Endodermal cell (in vitro differentiated cells): ENCODE measurements around the gene IL22. TPM values are rescaled to one million over a fixed set of nuclear protein-coding genes. Genes with fewer than 3 reads are reported as not detected.

Experiments used
- DNase-seq: peaks from one replicate; pipeline ENCODE4 v3.0.0-alpha.2; 2017
- H3K27ac ChIP-seq: 2 replicates; pipeline ENCODE4 v1.5.1; 2013; ENCODE audit warnings: mild to moderate bottlenecking, low read depth, low read length, moderate library complexity
- H3K27me3 ChIP-seq: 2 replicates; pipeline ENCODE4 v1.6.1; 2013; ENCODE audit warnings: mild to moderate bottlenecking, low read length, moderate library complexity; ENCODE audit not compliant: insufficient read depth, control insufficient read depth, poor library complexity, severe bottlenecking
- H3K36me3 ChIP-seq: 2 replicates; pipeline ENCODE4 v1.7.0; 2013; ENCODE audit warnings: mild to moderate bottlenecking, low read length, moderate library complexity; ENCODE audit not compliant: control insufficient read depth, insufficient read depth
- H3K4me1 ChIP-seq: one replicate; pipeline ENCODE4 v1.7.0; 2013; ENCODE audit warnings: low read length; ENCODE audit not compliant: control insufficient read depth, insufficient read depth
- H3K4me3 ChIP-seq: 2 replicates; pipeline ENCODE4 v1.5.1; 2013; ENCODE audit warnings: mild to moderate bottlenecking, low read length, moderate library complexity
- H3K9ac ChIP-seq: 2 replicates; pipeline ENCODE4 v1.6.1; 2013; ENCODE audit warnings: mild to moderate bottlenecking, low read length, moderate library complexity; ENCODE audit not compliant: poor library complexity, severe bottlenecking; ENCODE audit errors: extremely low read depth
- H3K9me3 ChIP-seq: 2 replicates; pipeline ENCODE4 v1.6.1; 2013; ENCODE audit warnings: mild to moderate bottlenecking, low read length, moderate library complexity; ENCODE audit not compliant: control insufficient read depth
- H3K27ac Mint-ChIP-seq: 2 replicates; pipeline ENCODE4 v1.8.0; 2020; ENCODE audit warnings: mixed read lengths
- H3K27me3 Mint-ChIP-seq: 2 replicates; pipeline ENCODE4 v1.8.0; 2021; ENCODE audit warnings: mild to moderate bottlenecking, mixed read lengths; ENCODE audit not compliant: insufficient read depth
- H3K36me3 Mint-ChIP-seq: 2 replicates; pipeline ENCODE4 v1.8.0; 2020; ENCODE audit warnings: low read depth, mixed read lengths
- H3K4me1 Mint-ChIP-seq: 2 replicates; pipeline ENCODE4 v1.8.0; 2020; ENCODE audit warnings: mixed read lengths
- H3K4me3 Mint-ChIP-seq: 2 replicates; pipeline ENCODE4 v1.8.0; 2020; ENCODE audit warnings: mild to moderate bottlenecking, moderate library complexity, mixed read lengths
- H3K9me3 Mint-ChIP-seq: 2 replicates; pipeline ENCODE4 v1.8.0; 2020; ENCODE audit warnings: mild to moderate bottlenecking, mixed read lengths
- WGBS, 2 experiments: methylation state at CpG; one replicate each; pipeline versions ENCODE4 v1.1.5 to v1.1.7; 2013; ENCODE audit warnings: missing lambda C conversion rate in 2 of 2, mixed read lengths in 1 of 2; ENCODE audit not compliant: insufficient coverage in 1 of 2, insufficient read length in 1 of 2; 5-methylcytosine and 5-hydroxymethylcytosine counted together
- total RNA-seq, 2 donors: library from RNA; stranded (reverse); fragmentation: NEBNext Ultra II Directional in 1 of 2; extraction: Animal tissue kit (Norgen Biotek cat#: 25700) in 1 of 2; gene quantifications; 2 replicates in 1 of 2; 3 replicates in 1 of 2; pipeline ENCODE4 v1.2.1, GENCODE V29; 2021
- TF ChIP-seq, protein P1 (sequence below): fragments of 200-600 bp; sonication (generic); conservative IDR thresholded peaks from 2 replicates; pipeline ENCODE4 v1.5.0; 2021; ENCODE audit warnings: antibody characterized with exemption, mild to moderate bottlenecking

Gene IL22
- total RNA-seq, 2 donors from 2014 or later, result not detected

GRCh38 chr12:68200854-68201253 lies 52.5 kb downstream of the IL22 start:
- TF ChIP-seq, protein P1, sequence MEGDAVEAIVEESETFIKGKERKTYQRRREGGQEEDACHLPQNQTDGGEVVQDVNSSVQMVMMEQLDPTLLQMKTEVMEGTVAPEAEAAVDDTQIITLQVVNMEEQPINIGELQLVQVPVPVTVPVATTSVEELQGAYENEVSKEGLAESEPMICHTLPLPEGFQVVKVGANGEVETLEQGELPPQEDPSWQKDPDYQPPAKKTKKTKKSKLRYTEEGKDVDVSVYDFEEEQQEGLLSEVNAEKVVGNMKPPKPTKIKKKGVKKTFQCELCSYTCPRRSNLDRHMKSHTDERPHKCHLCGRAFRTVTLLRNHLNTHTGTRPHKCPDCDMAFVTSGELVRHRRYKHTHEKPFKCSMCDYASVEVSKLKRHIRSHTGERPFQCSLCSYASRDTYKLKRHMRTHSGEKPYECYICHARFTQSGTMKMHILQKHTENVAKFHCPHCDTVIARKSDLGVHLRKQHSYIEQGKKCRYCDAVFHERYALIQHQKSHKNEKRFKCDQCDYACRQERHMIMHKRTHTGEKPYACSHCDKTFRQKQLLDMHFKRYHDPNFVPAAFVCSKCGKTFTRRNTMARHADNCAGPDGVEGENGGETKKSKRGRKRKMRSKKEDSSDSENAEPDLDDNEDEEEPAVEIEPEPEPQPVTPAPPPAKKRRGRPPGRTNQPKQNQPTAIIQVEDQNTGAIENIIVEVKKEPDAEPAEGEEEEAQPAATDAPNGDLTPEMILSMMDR, result no peak
- H3K27ac Mint-ChIP-seq, result no peak overlapping the region
- no peaks in the 10 kb centered on the region for H3K9me3 ChIP-seq
- no peak overlapping the region for H3K4me3 Mint-ChIP-seq
- no peak overlapping the region for H3K27ac ChIP-seq
- H3K27me3 ChIP-seq, result peaks cover 61% of the 10 kb centered on the region
- no peak overlapping the region for H3K4me3 ChIP-seq
- H3K4me1 Mint-ChIP-seq, result peaks cover 20% of the 10 kb centered on the region
- H3K9me3 Mint-ChIP-seq, result no peaks in the 10 kb centered on the region
- no peaks in the 10 kb centered on the region for H3K4me1 ChIP-seq
- WGBS, 2 experiments, result 95% methylated on average over 2 of the region's 2 CpGs
- no peaks in the 10 kb centered on the region for H3K36me3 Mint-ChIP-seq
- H3K27me3 Mint-ChIP-seq, result peaks cover 37% of the 10 kb centered on the region
- no peak overlapping the region for H3K9ac ChIP-seq
- DNase-seq, result no peak
- H3K36me3 ChIP-seq, result no peaks in the 10 kb centered on the region

DNA sequence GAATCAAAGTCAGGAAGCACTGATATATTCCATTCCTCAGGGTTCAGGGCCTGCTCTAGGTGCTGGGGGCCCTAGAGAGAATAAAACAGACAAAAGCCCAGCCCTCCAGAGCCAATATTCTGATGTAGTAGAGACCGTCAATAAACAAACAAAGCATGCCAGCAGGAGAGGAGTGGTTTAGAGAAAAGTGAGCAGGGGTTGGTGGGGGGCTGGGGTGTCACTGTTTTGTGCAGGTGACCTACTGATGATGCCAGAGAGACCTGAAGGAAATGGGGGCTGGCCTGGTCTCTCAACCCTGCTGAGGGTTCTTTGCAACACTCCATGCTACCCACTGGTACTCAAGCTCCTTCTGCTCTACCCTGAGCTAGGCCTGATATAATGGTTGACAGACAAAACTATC lies 54.3 kb downstream of the IL22 start:
- no peak for DNase-seq
- Histone ChIP-seq H3K27ac (no peak overlapping the region), H3K9me3 (no peaks in the 10 kb centered on the region), H3K9ac (no peak overlapping the region), H3K27me3 (peaks cover 44% of the 10 kb centered on the region), H3K4me1 (no peaks in the 10 kb centered on the region), H3K4me3 (no peak overlapping the region), H3K36me3 (no peaks in the 10 kb centered on the region)
- Mint-ChIP-seq H3K27ac (no peak overlapping the region), H3K4me3 (no peak overlapping the region), H3K36me3 (no peaks in the 10 kb centered on the region), H3K27me3 (peaks cover 22% of the 10 kb centered on the region), H3K9me3 (no peaks in the 10 kb centered on the region), H3K4me1 (peaks cover 20% of the 10 kb centered on the region)
- WGBS, 2 experiments, result 91% methylated on average over 1 of the region's 1 CpG; no CpG with 5 or more reads in 1 of the 2 experiments
- TF ChIP-seq, protein P1, result no peak

DNA sequence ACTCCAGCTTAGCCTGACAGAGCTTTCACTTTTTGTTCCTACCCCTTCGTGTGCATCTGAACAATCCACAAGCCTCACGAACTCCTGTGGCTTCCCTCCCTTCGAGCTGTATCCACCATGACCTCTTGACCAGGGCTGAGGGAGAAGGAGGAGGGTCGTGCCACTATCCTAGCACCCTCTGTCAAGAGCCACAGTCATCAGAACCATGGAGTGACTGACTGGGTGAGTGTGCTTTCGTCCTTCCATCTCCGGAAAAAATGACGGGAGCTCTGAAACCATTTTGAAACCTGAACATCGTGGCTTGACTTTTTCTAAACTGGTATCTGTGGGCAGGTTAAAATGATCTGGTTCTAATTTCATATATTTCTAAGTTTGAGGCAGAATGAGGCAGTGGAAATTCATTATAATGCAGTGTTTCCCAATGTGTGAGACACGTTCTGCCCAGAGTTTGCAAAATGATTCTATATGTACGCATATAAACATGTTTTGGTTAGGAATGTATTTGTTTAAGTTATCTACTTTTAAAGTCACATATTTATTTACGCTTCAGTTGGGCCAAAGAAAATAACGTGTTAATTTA lies 54.8 kb downstream of the IL22 start:
- no peak overlapping the region for H3K27ac Mint-ChIP-seq

More for the DNA sequence above, 54.8 kb downstream of the IL22 start:
- H3K27me3 ChIP-seq, result peaks cover 41% of the 10 kb centered on the region
- Mint-ChIP-seq H3K4me3 (no peak overlapping the region), H3K4me1 (peaks cover 18% of the 10 kb centered on the region), H3K36me3 (no peaks in the 10 kb centered on the region), H3K9me3 (no peaks in the 10 kb centered on the region), H3K27me3 (peaks cover 18% of the 10 kb centered on the region)
- H3K9me3 ChIP-seq, result no peaks in the 10 kb centered on the region
- H3K36me3 ChIP-seq, result no peaks in the 10 kb centered on the region
- TF ChIP-seq, protein P1, result no peak
- no peak overlapping the region for H3K27ac ChIP-seq
- H3K4me3 ChIP-seq, result no peak overlapping the region
- H3K4me1 ChIP-seq, result no peaks in the 10 kb centered on the region
- DNase-seq, result no peak
- 91 to 93% methylated on average over 6 to 11 of the region's 12 CpGs for WGBS, 2 experiments
- no peak overlapping the region for H3K9ac ChIP-seq

Other genes starting within 250 kb of the IL22 start
- not detected for gene IFNG, start 93.9 kb downstream of the IL22 start, total RNA-seq
- not detected for gene IL26, start 27.8 kb downstream of the IL22 start, total RNA-seq
- gene MDM1, start 78.8 kb upstream of the IL22 start, total RNA-seq, result 10 to 100 TPM; 20.2 to 21.2 TPM